ENCODE results near the gene SMAD6. TPM values are rescaled to one million over a fixed set of nuclear protein-coding genes. Genes with fewer than 3 reads are reported as not detected.

SMAD6 gene
- polyA plus RNA-seq, 1 donor from 2014 or later, result 0.16 TPM

DNA sequence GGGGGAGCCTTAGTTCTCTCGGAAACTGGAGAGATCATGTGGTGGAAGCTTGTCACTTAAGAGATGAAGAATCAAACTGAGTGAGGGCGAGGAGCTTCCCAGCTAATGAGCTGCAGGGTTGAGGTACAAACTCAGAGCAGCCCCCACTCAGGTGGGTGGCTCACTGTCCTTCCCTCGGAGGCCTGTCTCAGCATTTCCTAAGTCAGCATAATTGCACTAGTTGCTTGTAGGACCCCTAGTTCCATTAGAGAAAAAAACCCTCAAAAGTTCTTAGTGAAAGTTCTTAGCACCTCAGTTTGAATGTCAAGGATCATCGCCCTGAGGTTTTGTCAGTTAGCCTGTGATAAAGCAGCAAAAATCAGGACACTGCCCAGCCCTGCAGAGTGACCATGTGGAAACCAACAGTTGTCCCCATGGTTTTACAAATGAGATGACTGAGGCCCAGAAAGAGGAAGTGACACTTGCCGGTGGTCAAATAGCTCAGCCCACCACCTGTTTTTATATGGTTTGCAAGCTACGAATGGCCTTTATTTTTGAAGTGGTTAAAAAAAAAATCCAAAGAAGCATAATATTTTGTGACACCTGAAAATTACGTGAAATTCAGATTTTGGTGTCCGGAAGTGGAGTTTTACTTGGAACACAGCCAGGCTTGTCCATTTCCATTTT is 11.9 kb downstream of the SMAD6 start:
- no peak overlapping the region for H3K27ac ChIP-seq (ENCODE audit: low read length)

GRCh38 chr15:66714543-66714981 is 12.5 kb downstream of the SMAD6 start:
- Histone ChIP-seq H3F3A (ENCODE audit: insufficient read depth, low read length, poor library complexity, severe bottlenecking) (no peaks in the 10 kb centered on the region), H3K9me2 (ENCODE audit: insufficient read depth, low read length) (no peaks in the 10 kb centered on the region), H3K4me2 (ENCODE audit: low read length) (no peak overlapping the region), H3K36me3 (ENCODE audit: insufficient read depth, low read length) (no peaks in the 10 kb centered on the region), H3K27ac (ENCODE audit: low read length) (no peak overlapping the region), H4K20me1 (ENCODE audit: insufficient read depth) (no peaks in the 10 kb centered on the region), H3K9me3 (ENCODE audit: low read length) (no peaks in the 10 kb centered on the region), H2AFZ (ENCODE audit: low read depth, low read length) (no peak overlapping the region), H3K9ac (ENCODE audit: low read length) (no peak overlapping the region), H3K79me2 (replicated peaks; ENCODE audit: insufficient read depth, low read length) (no peaks in the 10 kb centered on the region), H3K4me3 (ENCODE audit: low read length) (no peak overlapping the region), H3K27me3 (ENCODE audit: insufficient read depth, low read depth, low read length) (no peaks in the 10 kb centered on the region)
- TF ChIP-seq RAD21 (conservative IDR thresholded peaks at IDR 0.05) (no peak), POLR2AphosphoS5 (IDR thresholded peaks at IDR 0.05) (no peak), SMC3 (conservative IDR thresholded peaks at IDR 0.05; ENCODE audit: poor library complexity) (no peak), REST (IDR thresholded peaks at IDR 0.05; ENCODE audit: borderline replicate concordance) (no peak)

More for the DNA sequence above, 11.9 kb downstream of the SMAD6 start:
- H3K9me3 ChIP-seq (ENCODE audit: low read length), result no peaks in the 10 kb centered on the region
- no peaks in the 10 kb centered on the region for H3K36me3 ChIP-seq (ENCODE audit: insufficient read depth, low read length)
- no peaks in the 10 kb centered on the region for H3F3A ChIP-seq (ENCODE audit: insufficient read depth, low read length, poor library complexity, severe bottlenecking)
- TF ChIP-seq EP300 (conservative IDR thresholded peaks at IDR 0.05; ENCODE audit: poor library complexity, severe bottlenecking) (no peak), TAF1 (IDR thresholded peaks at IDR 0.05; ENCODE audit: low read depth) (no peak), MXI1 (conservative IDR thresholded peaks at IDR 0.05; ENCODE audit: poor library complexity, severe bottlenecking) (no peak), SMC3 (conservative IDR thresholded peaks at IDR 0.05; ENCODE audit: poor library complexity) (no peak), REST (IDR thresholded peaks at IDR 0.05; ENCODE audit: borderline replicate concordance) (no peak), RAD21 (conservative IDR thresholded peaks at IDR 0.05) (no peak), EZH2 (IDR thresholded peaks at IDR 0.05; ENCODE audit: borderline replicate concordance, insufficient read depth, low read length, poor library complexity, severe bottlenecking) (no peak), POLR2AphosphoS5 (IDR thresholded peaks at IDR 0.05) (no peak)
- TF ChIP-seq, protein P1, sequence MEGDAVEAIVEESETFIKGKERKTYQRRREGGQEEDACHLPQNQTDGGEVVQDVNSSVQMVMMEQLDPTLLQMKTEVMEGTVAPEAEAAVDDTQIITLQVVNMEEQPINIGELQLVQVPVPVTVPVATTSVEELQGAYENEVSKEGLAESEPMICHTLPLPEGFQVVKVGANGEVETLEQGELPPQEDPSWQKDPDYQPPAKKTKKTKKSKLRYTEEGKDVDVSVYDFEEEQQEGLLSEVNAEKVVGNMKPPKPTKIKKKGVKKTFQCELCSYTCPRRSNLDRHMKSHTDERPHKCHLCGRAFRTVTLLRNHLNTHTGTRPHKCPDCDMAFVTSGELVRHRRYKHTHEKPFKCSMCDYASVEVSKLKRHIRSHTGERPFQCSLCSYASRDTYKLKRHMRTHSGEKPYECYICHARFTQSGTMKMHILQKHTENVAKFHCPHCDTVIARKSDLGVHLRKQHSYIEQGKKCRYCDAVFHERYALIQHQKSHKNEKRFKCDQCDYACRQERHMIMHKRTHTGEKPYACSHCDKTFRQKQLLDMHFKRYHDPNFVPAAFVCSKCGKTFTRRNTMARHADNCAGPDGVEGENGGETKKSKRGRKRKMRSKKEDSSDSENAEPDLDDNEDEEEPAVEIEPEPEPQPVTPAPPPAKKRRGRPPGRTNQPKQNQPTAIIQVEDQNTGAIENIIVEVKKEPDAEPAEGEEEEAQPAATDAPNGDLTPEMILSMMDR (IDR thresholded peaks at IDR 0.05; ENCODE audit: poor library complexity, severe bottlenecking), result no peak
- no peak overlapping the region for H3K4me2 ChIP-seq (ENCODE audit: low read length)
- no peaks in the 10 kb centered on the region for H3K9me2 ChIP-seq (ENCODE audit: insufficient read depth, low read length)
- H3K27me3 ChIP-seq (ENCODE audit: insufficient read depth, low read depth, low read length), result no peaks in the 10 kb centered on the region
- no peaks in the 10 kb centered on the region for H4K20me1 ChIP-seq (ENCODE audit: insufficient read depth)
- no peaks in the 10 kb centered on the region for H3K79me2 ChIP-seq (replicated peaks; ENCODE audit: insufficient read depth, low read length)
- no peak overlapping the region for H3K4me3 ChIP-seq (ENCODE audit: low read length)
- H2AFZ ChIP-seq (ENCODE audit: low read depth, low read length), result no peak overlapping the region
- H3K9ac ChIP-seq (ENCODE audit: low read length), result no peak overlapping the region

Measured in neural cell (in vitro differentiated cells).